Renal cortical epithelial cell (primary cell): Measurements from ENCODE around the gene GTF3C4. TPM values are rescaled to one million over a fixed set of nuclear protein-coding genes. Genes with fewer than 3 reads are reported as not detected.
"Not testable (repeated sequence)": the region's sequence is repeated elsewhere in the genome, so short reads cannot be mapped to it uniquely, and the experiment has no call there.

Experiments
- DNase-seq: peaks from one replicate; pipeline ENCODE4 v3.0.0-alpha.2; 2011; ENCODE audit warnings: low read depth
- total RNA-seq: library from RNA; depleted of rRNA; stranded (reverse); fragments of >200 nt; gene quantifications from 2 replicates; pipeline ENCODE4 v1.2.3, GENCODE V29; 2014

Gene GTF3C4
- total RNA-seq, 1 donor from 2014 or later = 22.8 TPM

DNA sequence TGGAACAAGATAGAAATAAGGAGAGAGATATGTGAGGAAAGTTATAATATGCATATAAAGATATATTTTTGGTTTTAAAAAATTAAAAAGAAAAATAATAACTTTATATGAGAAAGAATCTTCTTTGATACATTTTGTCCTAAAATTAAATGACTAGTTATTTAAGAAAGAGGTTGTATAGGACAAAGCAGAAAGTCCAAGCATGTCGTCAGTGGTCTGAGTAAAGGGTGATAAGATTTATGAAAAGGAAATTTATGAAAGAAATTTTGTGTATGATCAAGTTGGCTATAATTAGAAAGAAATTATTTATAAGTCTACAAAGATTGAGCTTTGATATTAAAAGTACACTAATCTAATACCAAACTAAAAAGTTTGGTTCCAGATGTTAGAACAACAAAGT is 32.0 kb downstream of the GTF3C4 start:
- DNase-seq = no peak

DNA sequence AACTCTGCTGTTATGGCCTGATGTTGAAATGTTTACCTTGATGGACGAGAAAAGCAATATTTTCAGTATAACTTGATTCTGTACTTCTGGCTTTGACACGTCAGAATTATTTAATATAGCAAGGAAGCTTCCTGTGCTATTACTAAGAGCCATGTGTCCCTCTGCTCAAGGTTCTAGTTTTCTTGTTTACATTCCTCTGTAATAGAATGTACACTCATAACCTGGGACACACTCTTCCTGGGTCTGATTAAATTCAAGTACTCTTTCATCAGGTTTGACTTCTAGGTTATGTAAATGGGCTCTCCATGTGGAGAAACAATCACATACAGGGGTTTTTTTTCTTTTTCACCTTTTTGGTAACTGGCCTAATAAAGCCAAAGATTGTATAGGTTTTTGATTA is 33.1 kb downstream of the GTF3C4 start:
- DNase-seq = peak; percentile 11

DNA sequence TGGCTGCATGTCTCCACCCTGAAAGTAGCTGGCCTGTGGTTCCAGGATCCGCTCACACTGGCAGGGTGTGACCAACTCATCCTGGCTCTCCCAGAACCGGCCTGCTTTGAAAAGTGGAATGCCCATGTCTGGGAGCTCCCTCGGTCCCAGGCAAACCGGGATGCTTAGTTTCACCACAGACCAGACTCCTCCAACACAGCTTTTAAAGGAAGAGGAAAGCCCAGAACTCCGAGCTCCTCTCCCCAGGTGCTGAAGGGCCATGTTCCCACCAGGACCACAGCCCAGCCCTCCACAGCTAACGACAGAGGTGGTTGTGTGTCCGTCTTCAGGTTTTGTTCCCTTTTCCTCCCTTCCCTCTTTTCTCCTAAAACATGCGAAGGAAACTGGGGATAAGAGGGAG is 38.0 kb downstream of the GTF3C4 start:
- DNase-seq = no peak

DNA sequence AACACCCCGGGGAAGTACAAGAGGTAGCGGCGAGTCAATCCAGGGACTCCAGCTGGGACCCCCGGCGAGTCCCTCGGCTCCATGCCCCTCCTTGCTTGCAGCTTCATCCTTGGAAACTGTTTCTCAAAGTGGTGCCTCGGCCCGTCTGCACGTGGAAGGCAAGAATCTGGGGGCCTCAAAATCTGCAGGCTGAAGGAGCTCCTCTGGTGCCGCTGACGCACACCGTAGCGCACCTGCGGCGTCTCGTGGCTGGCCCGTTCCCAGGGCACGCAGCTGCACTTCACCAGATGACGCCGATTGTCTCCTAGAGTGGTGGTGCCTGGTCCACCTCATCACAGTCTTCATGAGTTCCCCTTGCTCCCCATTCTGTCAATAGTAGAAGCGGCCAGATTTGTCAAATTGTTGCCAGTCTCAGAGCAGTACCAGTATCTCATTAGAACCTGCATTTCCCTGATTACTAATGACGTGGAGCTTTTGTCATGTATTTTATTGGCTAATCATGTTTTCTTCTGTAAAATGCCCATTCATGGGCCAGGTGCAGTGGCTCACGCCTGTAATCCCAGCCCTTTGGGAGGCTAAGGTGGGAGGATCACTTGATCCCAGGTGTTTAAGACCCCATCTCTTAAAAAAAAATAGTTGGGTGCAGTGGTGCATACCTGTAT is 38.6 kb downstream of the GTF3C4 start:
- DNase-seq = no peak

DNA sequence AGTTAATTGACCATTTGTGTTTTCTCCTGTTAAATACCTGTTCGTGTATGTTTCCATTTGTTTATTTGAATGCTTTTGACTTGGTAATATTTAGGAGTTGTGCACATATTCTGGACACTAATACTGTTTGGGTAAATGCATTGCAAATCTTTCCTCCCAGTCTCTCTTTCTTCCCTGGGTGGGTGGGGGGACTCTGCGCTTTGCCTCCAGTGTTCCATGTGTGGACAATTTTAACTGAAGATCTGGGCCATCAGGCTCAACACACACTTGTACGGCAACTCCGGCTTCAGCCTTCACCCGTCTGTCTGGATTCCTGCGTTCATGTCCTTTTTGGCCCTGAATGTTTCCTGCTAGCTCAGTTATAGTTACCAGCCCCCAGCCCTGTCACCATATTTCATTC is 40.1 kb downstream of the GTF3C4 start:
- no peak for DNase-seq

DNA sequence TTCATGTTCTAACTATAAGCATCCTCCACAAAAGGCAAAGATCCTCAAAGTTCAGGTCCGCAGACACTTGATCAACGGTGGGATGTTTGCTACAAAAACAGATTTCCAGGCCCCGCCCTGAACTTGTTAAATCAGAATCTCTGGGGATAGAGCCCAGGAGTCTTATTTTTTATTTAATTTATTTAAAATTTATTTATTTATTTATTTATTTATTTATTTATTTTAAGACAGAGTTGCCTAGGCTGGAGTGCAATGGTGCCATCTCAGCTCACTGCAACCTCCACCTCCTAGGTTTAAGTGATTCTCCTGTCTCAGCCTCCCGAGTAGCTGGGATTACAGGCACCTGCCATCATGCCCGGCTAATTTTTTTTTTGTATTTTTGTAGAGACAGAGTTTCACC is 40.9 kb downstream of the GTF3C4 start:
- not testable (repeated sequence) for DNase-seq

DNA sequence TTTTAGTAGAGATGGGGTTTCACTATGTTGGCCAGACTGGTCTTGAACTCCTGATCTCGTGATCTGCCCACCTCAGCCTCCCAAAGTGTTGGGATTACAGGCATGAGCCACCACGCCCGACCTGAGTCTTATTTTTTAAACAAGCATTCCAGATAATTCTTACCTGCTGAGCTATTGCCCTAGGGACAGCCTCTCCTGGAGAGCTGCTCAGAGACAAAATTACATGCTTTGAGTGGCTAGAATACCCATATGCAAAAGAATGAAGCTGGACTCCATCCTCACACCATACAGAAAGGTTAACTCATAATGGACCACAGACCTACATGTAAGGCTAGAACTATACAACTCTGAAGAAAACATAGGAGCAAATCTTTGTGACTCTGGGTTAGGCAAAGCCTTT is 41.6 kb downstream of the GTF3C4 start:
- no peak for DNase-seq

DNA sequence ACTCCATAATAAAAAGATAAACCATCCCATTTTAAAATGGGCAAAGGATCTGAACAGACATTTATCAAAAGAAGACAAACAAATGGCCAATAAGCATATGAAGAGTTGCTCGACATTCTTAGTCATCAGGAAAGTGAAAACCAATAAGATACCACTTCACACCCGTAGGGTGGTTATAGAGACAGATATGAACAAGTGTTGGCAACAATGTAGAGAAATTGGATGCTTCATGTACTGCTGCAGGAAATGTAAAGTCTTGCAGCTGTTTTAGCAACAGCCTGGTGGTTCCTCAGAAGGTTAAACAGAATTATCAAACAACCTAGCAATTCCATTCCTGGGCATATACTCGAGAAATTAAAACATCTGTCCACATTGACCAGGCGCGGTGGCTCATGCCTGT is 42.5 kb downstream of the GTF3C4 start:
- no peak for DNase-seq

DNA sequence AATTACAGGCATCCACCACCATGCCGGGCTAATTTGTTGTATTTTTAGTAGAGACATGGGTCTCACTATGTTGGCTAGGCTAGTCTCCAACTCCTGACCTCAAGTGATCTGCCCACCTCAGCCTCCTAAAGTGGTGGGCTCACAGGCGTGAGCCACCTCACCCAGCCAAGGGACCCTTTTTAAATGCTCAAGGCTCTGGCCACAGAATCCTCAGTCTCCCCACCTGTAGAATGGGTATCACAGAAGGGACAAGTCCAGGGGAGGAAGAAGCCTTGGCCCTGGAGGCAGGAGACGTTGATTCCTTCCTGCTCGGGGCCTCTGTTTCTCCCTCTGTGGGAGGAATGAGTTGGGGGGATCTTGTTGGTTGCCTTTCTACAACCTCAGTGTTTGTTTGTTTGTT is 45.7 kb downstream of the GTF3C4 start:
- no peak for DNase-seq

DNA sequence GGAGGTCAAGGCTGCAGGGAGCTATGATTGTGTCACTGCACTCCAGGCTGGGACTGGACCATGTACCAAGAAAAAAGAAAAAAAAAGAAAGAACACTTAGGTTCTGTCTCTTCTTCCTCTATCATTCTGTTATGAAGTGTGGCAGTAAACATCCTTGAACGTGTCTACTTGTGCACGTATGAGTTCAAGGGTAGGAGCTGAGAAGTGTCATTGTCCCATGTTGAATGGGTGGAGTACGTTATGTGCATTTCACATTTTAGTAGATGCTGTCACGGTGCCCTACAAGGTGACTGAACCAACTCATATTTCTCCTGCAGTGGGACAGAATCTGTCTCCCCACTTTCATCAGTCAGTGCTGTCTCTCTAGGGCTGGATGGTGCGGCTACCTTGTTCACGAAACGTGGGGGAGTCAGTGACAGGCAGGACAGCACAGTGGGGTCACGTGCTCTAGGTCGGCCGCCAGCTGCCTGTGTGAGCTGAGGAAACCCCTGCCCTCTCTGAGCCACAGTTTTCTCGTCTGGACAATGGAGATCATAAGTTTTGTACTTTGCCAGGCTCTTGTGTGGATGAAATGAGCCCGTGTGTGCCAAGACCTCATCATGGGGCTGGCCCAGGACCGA is 47.2 kb downstream of the GTF3C4 start:
- DNase-seq = no peak

DNA sequence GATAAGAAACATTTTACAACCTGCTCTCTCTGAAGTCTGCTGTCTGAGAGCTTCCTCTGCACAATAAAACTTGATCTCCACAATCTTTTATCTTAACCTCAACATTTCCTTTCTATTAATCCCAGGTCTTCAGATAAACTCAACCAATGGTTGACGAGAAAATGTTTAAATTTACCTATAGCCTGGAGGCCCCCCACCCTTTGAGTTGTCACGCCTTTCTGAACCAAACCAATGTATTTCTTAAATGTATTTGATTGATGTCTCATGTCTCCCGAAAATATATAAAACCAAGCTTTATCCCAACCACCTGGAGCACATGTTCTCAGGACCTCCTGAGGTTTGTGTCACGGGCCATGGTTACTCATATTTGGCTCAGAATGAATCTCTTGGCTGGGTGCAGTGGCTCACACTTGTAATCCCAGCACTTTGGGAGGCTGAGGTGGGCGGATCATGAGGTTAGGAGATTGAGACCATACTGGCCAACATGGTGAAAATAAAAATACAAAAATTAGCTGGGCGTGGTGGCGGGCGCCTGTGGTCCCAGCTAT is 48.2 kb downstream of the GTF3C4 start:
- not testable (repeated sequence) for DNase-seq

DNA sequence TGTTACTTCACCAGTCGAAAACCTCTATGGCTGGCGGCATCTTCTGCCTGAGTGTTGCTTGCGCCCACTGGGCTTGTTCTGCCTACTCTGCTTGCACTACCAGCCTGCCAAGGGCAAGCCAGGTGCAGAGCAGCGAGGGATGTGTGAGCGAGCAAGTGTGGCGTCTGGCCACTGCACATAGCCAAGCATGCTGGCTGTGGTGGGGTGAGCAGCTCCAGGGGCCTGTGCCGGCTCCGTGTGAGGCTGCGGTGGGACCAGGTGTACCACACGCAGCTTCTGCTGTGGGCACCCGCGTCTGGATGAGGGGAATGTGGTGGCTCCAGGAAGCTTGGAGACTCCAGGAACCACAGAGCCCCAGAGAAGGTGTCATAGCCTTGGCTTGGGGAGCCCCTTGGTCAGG is 51.4 kb downstream of the GTF3C4 start:
- no peak for DNase-seq

DNA sequence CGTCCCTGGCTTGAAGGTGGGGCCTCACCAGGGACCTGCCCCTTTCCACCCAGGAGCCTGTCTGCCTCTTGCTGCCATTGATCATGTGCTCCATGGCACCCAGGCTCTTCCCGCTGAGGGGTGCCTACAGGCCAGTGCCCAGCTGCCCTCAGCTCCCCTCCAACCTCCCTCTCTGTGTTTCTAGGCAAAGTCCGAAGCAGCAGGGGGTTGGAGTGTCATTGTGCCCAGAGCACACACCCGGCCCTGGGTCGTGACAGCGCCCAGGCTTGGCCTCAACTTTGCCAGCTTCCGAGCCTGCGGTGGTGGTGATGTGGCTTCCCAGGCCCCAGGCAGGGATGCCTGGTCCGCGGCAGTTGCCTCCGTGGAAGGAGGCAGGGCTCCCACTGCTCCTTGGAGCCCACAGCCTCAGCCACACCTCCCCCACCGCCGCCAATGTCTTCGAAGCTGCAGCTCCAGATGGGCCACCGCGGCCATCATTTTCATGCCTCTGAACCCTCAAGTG is 52.4 kb downstream of the GTF3C4 start:
- DNase-seq = no peak

DNA sequence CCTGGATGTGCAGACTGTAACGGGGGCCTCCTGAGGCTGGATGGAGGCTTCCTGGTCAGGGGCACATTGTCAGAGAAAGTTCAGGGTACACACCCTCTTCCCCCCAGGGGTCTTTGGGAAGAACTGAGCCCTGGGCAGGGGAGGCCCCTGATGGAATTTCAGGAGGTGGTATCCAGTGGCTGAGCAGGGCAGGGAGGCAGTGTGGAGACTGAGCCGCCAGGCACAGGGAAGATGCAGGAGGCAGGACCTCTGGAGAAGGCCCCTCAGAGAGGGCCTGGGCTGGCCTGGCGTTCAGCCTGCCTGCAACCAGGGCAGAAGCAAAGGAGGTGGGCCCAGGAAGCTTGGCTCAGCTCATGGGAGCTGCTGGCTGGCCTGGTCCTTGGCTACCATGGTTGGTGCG is 53.5 kb downstream of the GTF3C4 start:
- no peak for DNase-seq

DNA sequence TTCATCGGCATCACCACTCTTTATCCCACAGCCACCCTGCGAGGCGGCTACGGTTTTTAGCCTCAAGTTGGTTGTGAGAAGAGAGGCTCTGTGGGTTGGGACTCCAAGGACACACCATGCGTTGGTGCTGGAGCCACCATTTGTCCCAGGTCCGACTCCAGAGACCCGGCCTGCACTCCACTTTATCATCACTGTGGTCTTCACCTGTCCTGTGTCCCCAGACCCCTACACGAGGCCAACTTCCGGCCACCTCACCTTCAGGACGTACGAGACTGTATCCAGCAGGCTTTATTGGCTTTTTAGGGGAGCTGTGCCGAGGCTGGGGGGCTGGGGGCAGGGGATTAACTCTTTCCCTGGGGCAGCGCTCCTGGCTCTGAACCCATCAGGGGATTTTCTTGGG is 55.0 kb downstream of the GTF3C4 start:
- no peak for DNase-seq

DNA sequence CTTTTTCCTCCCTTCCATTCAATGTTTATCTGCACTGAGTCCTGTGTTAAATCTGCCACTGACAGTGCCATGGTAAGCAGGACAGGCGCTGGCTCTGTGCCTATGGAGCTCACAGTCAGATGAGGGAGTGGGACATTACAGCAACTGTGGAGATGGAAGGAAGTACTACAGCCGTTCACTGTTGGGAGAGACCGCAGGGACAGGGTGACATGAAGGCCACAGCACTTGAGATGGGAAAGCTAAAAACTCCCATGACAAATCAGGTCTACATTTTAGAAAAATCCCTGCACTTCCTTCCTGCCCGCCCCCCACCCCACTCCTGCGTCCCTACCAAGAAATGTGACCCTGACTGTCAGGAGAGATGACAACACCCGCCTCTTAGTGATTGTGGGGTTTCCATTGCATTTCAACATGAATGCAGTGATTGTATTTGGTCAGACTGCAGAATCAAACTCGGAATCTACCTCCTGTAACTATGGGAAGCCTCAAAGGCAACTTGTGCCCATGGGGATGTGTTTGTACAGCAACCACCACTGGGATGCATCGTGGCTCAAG is 56.4 kb downstream of the GTF3C4 start:
- DNase-seq = no peak

DNA sequence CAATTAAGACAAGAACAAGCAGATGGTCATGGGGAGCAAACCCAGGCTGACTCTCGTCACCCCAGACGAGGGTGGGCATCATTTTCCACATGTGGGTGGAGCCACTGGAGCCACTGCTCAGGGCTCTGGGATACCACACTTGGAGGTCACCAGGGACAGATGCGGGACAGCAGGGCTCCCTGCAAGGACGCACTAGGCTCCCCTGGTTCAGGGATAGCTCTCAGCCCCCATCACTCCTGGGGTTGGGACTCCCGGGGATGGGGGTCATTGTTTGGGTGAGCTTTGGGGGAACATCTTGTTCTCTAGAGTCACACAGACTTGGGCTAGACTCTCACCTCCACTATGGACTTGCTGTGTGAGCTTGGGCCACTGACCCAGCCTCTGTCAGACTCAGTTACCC is 57.8 kb downstream of the GTF3C4 start:
- DNase-seq = no peak

DNA sequence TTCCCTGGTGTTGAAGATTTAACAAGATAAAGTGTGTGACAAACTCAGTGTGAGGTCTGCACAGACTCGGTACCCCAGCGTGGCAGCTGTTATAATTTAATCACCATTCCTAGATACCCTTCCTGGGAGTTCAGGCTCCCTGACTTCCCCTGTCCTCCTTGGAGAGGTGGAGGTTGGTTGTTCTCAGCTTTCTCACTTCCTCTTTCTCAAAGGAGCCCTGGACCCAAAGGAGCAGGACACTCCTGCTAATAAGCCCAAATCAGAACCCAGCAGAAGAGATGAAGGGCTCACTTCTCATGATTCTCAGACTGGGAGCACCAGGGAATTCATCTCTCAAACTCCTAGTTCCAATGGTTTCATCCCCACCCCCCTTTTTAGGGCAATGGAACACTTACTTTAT is 58.2 kb downstream of the GTF3C4 start:
- DNase-seq = no peak

DNA sequence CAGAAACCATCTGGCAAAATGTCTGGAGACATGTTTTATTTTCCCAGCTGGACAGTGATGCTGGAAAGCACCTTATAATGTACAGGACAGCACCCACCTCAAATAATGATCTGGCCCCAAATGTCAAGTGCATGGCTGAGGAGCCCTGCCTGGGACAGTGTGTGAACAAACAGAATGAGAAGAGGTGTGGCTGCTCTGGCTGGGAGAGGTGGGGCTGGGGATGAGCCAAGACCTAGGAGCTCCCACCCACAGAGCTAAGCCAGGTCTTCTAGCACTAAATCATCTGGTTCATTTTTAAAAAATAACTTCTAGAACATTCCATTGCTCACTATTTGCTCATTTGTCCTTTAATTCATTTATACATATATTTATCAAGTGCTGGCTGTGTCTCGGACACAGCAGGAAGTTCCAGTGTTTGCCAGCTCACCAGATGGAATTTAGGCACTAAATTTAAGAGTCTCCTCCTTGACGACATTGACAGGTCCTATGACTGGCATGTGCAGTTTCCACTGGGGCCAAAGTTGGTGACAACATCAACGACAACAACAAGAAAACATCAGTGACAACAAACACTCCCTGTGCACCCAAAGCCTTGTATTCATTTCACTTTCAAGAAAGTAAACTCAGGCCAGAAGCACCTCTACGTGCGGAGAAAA is 59.1 kb downstream of the GTF3C4 start:
- DNase-seq = no peak

DNA sequence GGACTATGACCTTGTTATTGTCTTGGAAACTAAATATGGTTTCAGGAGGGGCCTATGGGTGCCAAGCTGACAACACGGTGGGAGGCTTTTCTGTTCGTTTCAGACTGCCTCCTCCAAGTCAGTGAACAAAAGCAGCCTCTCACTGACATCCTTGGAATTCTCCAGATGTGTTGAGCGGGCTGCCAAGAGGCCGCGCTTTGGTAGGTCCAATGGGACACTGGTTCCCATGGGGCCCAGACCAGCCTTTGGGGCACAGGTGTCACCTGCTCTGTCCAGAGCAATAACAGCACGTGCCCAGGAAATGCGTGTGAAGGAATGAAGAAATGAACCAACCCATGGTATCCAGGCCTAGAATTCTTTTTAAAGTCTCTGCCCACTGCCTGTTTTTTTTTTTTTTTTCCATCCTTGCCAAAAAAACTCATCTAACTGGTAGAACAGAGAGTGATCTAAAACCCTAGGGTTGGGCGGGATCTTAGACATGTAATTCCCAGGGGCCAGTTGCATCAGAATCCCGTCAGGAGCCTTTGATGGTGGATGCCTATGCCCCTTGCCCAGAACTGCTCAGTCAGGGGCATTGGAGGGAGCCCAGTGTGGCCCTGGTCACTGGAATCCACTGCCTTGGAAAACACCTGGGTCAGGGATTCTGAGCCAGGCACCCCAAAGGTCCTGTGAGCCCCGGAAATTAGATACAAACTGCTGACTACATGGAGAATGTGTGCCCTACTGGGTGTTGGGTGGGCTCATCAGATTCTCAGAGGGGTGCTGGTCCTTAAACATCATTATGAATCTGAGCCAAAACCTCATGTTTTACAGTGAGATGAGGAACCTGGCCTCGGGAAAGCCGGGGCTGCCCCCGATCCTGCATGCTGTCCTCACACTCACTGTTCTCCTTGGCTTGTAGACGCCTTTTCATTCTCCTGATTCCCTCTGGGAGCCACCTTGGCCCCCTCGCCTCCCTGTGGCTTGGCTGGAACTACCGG is 60.1 kb downstream of the GTF3C4 start:
- no peak for DNase-seq

DNA sequence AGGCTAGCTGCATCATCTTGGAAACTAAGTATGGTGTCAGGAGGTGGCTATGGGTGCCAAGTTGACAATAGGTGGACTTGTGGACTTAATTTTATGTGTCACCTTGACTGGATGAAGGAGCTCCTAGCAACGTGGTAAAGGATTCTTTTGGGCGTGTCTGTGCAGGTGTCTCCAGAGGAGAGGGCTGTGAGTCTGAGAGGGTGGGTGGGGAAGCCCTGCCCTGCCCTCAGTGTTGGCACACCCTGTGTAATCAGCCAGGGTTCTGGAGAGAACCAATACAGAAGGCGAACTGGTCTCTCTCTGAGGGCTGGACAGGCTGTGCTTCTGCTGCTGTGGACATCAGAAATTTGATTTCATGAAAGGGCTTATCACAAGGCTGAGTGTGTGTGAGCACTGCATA is 61.0 kb downstream of the GTF3C4 start:
- DNase-seq = no peak
